Aorta (tissue), 5 donors: ENCODE measurements around the gene CACNA1B. TPM values are rescaled to one million over a fixed set of nuclear protein-coding genes. Genes with fewer than 3 reads are reported as not detected.

Experiments used
- ATAC-seq: fragments of 200-7000 bp; cut with Tn5 transposase; one replicate; pipeline ENCODE4 v1.9.1; 2022; ENCODE audit warnings: moderate library complexity; ENCODE audit not compliant: low FRiP score
- DNase-seq, 2 donors: peaks; one replicate each; pipeline ENCODE4 v3.0.0-alpha.2; 2020
- H3K27ac ChIP-seq, 2 donors: one replicate each; pipeline ENCODE4 v1.5.1; 2013; ENCODE audit warnings: low read length in 2 of 2, mild to moderate bottlenecking in 2 of 2, moderate library complexity in 2 of 2, control low read depth in 1 of 2, inconsistent platforms in 1 of 2, low read depth in 1 of 2
- H3K27me3 ChIP-seq, 2 donors: one replicate each; pipeline ENCODE4 v1.6.1; 2013; ENCODE audit warnings: control low read depth in 1 of 2, low read length in 1 of 2, mild to moderate bottlenecking in 1 of 2, moderate library complexity in 1 of 2; ENCODE audit not compliant: insufficient read depth in 2 of 2, control insufficient read depth in 1 of 2
- H3K36me3 ChIP-seq, 2 donors: one replicate each; pipeline ENCODE4 v1.6.1; 2013; ENCODE audit warnings: control low read depth in 1 of 2, low read length in 1 of 2, mild to moderate bottlenecking in 1 of 2; ENCODE audit not compliant: insufficient read depth in 2 of 2, control insufficient read depth in 1 of 2
- H3K4me1 ChIP-seq, 2 donors: one replicate each; pipeline ENCODE4 v1.6.1; 2013; ENCODE audit warnings: low read length in 2 of 2, control low read depth in 1 of 2, mild to moderate bottlenecking in 1 of 2, moderate library complexity in 1 of 2; ENCODE audit not compliant: insufficient read depth in 2 of 2, control insufficient read depth in 1 of 2
- H3K4me3 ChIP-seq, 2 donors: one replicate each; pipeline ENCODE4 v1.5.1; 2013; ENCODE audit warnings: low read length in 2 of 2, control low read depth in 1 of 2, mild to moderate bottlenecking in 1 of 2
- H3K9me3 ChIP-seq: one replicate; pipeline ENCODE4 v1.6.1; 2013; ENCODE audit warnings: mild to moderate bottlenecking, low read length; ENCODE audit not compliant: control insufficient read depth
- WGBS, 2 donors: extraction: QIAGEN DNeasy Blood & Tissue Kit; methylation state at CpG; one replicate each; pipeline ENCODE4 v1.1.7; 2013; 5-methylcytosine and 5-hydroxymethylcytosine counted together
- intact Hi-C, 2 donors: fragments of 100-400 bp; cut with DNase I; formaldehyde crosslinking; loops; one replicate each; pipeline versions ENCODE4 v1.14.2 to v1.15.0; 2022
- polyA plus RNA-seq, 2 donors: library from polyadenylated mRNA; stranded (reverse); fragments of 200-250 nt; gene quantifications; one replicate each; pipeline ENCODE4 v1.2.3, GENCODE V29; 2013
- total RNA-seq, 2 donors: library from RNA; stranded (reverse); fragmentation: NEBNext Ultra II Directional; extraction: Animal tissue kit (Norgen Biotek cat#: 25700); gene quantifications; one replicate each; pipeline ENCODE4 v1.2.1, GENCODE V29; 2021
- donor health status: healthy with polysubstance abuse.
- donor health status: Bipolar disorder and iron deficiency.
- donor health status: DM: no; HTN: no; CAD: no.
- donor health status: DM: no; HTN: no; CAD: no.
- donor health status: DM: yes; HTN: yes; CAD: no.

CACNA1B gene
- total and polyA plus RNA-seq, 4 donors, result under 0.01 to 0.05 (median 0.03) TPM; not detected in 1

DNA sequence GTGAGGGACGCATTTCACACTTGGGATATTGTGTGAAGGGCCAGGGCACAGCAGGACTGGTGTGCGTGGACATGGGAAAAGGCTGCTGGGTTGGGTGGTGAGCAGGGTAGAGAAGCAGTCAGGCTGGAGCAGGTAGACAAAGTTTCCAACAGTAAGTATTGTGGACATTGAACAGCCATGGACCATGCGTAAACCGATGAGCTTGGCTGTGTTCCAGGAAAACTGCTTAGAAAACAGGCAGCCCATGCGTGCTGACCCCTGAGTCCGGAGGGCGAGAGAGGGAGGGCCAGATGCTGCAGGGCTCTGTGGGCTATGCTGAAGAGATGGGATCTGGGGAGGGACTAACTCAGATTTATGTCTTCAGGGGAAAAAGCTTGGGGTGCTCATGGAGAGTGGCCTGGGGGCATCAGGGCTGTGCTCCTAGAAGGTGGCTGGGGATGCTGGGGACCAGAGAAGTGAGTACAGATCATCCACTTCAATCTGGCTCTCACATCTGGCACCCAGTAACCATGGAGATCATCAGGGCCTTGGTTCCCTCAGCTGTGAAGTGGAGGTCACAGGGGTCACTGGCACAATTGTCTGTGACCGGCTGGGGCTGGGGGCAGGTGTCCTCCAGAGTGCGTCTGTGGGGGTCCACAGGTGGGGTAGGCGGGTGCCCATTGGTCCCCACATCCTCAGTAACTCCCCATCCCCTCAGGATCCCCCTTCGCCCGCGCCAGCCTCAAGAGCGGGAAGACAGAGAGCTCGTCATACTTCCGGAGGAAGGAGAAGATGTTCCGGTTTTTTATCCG is 93.3 kb downstream of the CACNA1B start:
- Histone ChIP-seq H3K36me3 (no peaks in the 10 kb centered on the region), H3K27ac (no peak overlapping the region), H3K4me3 (no peak overlapping the region), H3K9me3 (no peaks in the 10 kb centered on the region), H3K27me3 (no peaks in the 10 kb centered on the region), H3K4me1 (no peaks in the 10 kb centered on the region)
- ATAC-seq, result no peak
- 70 to 74% methylated on average over 18 of the region's 18 CpGs for WGBS, 2 donors
- intact Hi-C loops, result no loop called here
- DNase-seq, result peak; percentile 30 to 50

DNA sequence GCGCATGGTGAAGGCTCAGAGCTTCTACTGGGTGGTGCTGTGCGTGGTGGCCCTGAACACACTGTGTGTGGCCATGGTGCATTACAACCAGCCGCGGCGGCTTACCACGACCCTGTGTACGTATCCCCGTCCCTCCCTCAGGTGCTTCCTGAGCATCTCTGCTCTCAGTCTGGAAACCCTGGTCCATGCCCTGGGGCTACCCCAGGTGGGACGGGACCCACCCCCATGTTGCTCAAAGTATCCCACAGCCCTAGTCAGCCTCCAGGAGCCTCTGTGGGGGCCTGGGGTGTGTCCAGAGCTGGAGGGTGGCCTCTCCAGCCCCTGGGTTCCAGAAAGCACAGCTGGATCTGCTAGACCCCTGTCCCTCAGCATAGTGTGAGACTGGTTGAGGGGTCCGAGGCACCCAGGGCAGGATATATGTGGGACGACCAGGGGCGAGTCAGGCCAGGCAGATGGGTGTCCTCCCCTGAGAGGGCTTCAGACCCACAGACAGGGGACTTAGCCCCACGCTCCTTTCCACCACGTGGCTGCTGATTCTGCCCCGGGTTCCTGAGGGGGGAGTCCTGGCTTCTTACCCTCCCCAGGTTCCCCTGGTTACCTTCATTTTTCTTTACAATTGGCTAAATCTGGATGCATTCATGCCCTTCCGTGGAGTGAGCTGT is 94.0 kb downstream of the CACNA1B start:
- intact Hi-C loops, result no loop called here
- H3K9me3 ChIP-seq, result no peaks in the 10 kb centered on the region
- DNase-seq, result peak in 1 of 2 donors; percentile 77
- no peaks in the 10 kb centered on the region for H3K27me3 ChIP-seq
- 84 to 87% methylated on average over 16 of the region's 16 CpGs for WGBS, 2 donors
- H3K27ac ChIP-seq, result no peak overlapping the region
- no peak overlapping the region for H3K4me3 ChIP-seq
- ATAC-seq, result peak; percentile 34
- H3K4me1 ChIP-seq, result no peaks in the 10 kb centered on the region
- no peaks in the 10 kb centered on the region for H3K36me3 ChIP-seq

- 82% methylated on average over 16 of the region's 16 CpGs for WGBS, 2 donors
- intact Hi-C loops, result no loop called here
- H3K27me3 ChIP-seq, result no peaks in the 10 kb centered on the region
- peak in 1 of 2 donors; percentile 67 for DNase-seq
- no peaks in the 10 kb centered on the region for H3K36me3 ChIP-seq
- H3K4me1 ChIP-seq, result no peaks in the 10 kb centered on the region
- no peaks in the 10 kb centered on the region for H3K9me3 ChIP-seq
- no peak for ATAC-seq
- no peak overlapping the region for H3K27ac ChIP-seq
- H3K4me3 ChIP-seq, result no peak overlapping the region
Observed at GRCh38 chr9:137972355-137972987, 94.9 kb downstream of the CACNA1B start.

DNA sequence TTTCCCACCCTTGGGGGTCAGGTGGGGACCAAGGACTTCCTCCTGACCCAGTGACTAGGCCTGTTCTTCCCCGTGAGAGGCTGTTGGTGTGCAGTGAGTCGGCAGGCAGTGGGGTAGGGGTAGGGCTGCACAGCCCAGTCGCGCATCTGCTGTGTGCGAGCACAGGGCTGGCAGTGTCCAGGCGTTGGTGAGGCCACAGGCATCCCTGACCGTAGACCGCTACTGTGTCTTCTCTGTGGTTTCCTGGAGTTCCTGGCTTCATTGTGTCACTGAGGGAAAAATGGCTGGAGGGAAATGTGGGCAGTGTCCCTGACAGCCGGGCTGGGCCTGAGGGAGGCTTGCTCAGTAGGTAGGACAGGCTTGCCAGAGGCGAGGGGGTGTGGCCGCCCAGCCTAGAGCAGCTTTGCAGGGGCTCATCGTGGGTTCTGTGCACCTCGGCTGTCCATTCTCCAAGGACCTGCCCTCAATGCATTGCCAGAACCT is 95.4 kb downstream of the CACNA1B start:
- no peak overlapping the region for H3K4me3 ChIP-seq
- H3K36me3 ChIP-seq, result no peaks in the 10 kb centered on the region
- WGBS, 2 donors, result 81 to 85% methylated on average over 13 of the region's 13 CpGs
- intact Hi-C loops, result no loop called here
- H3K27ac ChIP-seq, result no peak overlapping the region
- ATAC-seq, result no peak
- H3K9me3 ChIP-seq, result no peaks in the 10 kb centered on the region
- peak in 1 of 2 donors; percentile 51 for DNase-seq
- no peaks in the 10 kb centered on the region for H3K4me1 ChIP-seq
- H3K27me3 ChIP-seq, result no peaks in the 10 kb centered on the region

GRCh38 chr9:137973829-137974416 is 96.3 kb downstream of the CACNA1B start:
- WGBS, 2 donors, result 82% methylated on average over 10 of the region's 10 CpGs

GRCh38 chr9:137974746-137975526 is 97.4 kb downstream of the CACNA1B start:
- Histone ChIP-seq H3K27me3 (no peaks in the 10 kb centered on the region), H3K27ac (no peak overlapping the region), H3K4me1 (no peaks in the 10 kb centered on the region), H3K9me3 (no peaks in the 10 kb centered on the region), H3K36me3 (no peaks in the 10 kb centered on the region), H3K4me3 (no peak overlapping the region)
- DNase-seq (peak in 1 of 2 donors; percentile 41), ATAC-seq (no peak)
- 82% methylated on average over 15 of the region's 15 CpGs for WGBS, 2 donors
- intact Hi-C loops, result no loop called here

More at GRCh38 chr9:137973829-137974416, 96.3 kb downstream of the CACNA1B start:
- no peak overlapping the region for H3K27ac ChIP-seq
- DNase-seq, result peak in 1 of 2 donors; percentile 55
- no peaks in the 10 kb centered on the region for H3K4me1 ChIP-seq
- ATAC-seq, result no peak
- H3K27me3 ChIP-seq, result no peaks in the 10 kb centered on the region
- H3K36me3 ChIP-seq, result no peaks in the 10 kb centered on the region
- intact Hi-C loops, result no loop called here
- no peaks in the 10 kb centered on the region for H3K9me3 ChIP-seq
- no peak overlapping the region for H3K4me3 ChIP-seq

- intact Hi-C loops, result no loop called here
- no peaks in the 10 kb centered on the region for H3K36me3 ChIP-seq
- WGBS, 2 donors, result 85 to 86% methylated on average over 6 of the region's 6 CpGs
- H3K4me3 ChIP-seq, result no peak overlapping the region
- no peaks in the 10 kb centered on the region for H3K27me3 ChIP-seq
- H3K4me1 ChIP-seq, result no peaks in the 10 kb centered on the region
- no peak for ATAC-seq
- no peaks in the 10 kb centered on the region for H3K9me3 ChIP-seq
- peak in 1 of 2 donors; percentile 39 for DNase-seq
- no peak overlapping the region for H3K27ac ChIP-seq
Observed at GRCh38 chr9:137975527-137975913, 97.9 kb downstream of the CACNA1B start.
